Inflammatory macrophage (primary cell): ENCODE results near the gene SULT1A3.
"Not testable (repeated sequence)": the region's sequence is repeated elsewhere in the genome, so short reads cannot be mapped to it uniquely, and the experiment has no call there.

Source experiments
- DNase-seq, 2 donors: peaks; one replicate each; pipeline ENCODE4 v3.0.0-alpha.2; 2020 to 2022
- total RNA-seq, 18 experiments: gene quantifications; one replicate each; lab custom pipeline; 2026; ENCODE audit warnings: mixed read lengths in 6 of 18, inconsistent platforms in 2 of 18; lab: John Stamatoyannopoulos, UW

SULT1A3 gene
- total RNA-seq = 0 to 0.11 (median 0) reads per million in 18 experiments

DNA sequence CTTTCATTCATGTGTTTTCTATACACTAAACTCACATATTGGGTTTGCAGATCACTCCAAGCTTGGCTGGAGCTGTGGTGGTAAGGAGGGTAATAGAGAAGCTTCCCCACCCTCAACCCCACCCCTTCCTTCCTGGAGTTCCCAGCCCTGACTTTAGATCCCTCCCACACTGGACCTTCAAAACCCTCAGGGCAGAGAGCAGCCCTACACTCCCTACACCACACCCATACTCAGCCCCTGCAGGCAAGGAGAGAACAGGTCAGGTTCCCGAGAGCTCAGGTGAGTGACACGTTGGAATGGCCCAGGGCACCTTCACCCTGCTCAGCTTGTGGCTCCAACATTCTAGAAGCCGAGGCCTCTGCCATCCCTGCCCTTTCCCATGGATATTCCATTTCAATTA lies at the start of gene SULT1A3:
SULT1A3 (plus strand) TSS at position 207 of the 400 bp plus-strand sequence. CDS start 1,474 bp downstream, outside the sequence.
- not testable (repeated sequence) for DNase-seq

DNA sequence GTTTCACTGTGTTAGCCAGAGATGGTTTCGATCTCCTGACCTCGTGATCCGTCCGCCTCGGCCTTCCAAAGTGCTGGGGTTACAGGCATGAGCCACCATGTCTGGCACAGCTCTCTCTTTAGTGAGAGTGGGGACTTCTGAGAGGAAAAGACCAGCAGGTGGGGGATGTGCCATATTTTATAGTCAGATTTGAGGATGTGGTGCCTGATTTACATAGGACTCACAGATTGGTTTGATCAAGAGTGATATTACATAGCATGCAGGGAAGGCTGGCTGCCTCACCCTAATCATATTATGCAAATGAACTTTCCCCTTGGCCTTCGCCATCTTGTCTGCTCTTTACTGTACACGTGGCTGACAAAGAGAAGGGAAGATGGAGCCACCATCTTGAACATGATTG lies 48.0 kb upstream of the SULT1A3 start:
- no peak for DNase-seq

DNA sequence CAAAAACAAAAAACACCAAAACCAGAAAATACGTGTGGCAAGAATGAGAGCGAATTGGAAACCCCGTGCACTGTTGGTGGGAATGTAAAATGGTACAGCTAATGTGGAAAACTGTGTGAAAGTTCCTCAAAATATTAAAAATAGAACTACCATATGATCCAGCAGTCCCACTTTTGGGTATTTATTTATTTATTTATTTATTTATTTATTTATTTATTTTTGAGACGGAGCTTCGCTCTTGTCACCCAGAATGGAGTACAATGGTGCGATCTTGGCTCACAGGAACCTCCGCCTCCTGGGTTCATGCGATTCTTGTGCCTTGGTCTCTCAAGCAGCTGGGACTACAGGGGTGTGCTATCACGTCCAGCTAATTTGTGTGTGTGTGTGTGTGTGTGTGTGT lies 46.5 kb upstream of the SULT1A3 start:
- no peak for DNase-seq

DNA sequence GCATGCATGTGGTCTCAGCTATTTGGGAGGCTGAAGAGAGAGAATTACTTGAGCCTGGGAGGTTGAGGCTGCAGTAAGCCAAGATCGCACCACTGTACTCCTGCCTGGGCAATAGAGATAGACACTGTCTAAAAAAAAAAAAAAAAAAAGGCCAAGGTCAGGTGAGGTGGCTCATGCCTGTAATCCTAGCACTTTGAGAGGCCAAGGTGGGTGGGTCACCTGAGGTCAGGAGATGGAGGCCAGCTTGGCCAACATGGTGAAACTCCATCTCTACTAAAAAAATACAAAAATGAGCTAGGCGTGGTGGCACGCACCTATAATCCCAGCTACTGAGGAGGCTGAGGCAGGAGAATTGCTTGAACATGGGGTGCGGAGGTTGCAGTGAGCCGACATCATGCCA lies 43.9 kb upstream of the SULT1A3 start:
- no peak for DNase-seq

DNA sequence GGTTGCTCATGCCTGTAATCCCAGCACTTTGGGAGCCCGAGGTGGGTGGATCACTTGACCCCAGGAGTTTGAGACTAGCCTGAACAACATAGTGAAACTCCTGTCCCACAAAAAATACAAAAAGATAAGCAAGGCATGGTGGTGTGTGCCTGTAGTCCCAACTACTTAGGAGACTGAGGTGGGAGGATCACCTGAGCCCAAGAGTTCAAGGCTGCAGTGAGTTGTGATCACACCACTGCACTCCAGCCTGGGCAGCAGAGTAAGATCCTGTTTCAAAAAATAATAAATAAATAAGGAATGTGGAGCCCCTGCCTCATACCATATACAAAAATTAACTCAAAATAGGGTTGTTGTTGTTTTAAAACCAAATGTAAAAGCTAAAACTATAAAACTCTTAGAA lies 41.8 kb upstream of the SULT1A3 start:
- no peak for DNase-seq

DNA sequence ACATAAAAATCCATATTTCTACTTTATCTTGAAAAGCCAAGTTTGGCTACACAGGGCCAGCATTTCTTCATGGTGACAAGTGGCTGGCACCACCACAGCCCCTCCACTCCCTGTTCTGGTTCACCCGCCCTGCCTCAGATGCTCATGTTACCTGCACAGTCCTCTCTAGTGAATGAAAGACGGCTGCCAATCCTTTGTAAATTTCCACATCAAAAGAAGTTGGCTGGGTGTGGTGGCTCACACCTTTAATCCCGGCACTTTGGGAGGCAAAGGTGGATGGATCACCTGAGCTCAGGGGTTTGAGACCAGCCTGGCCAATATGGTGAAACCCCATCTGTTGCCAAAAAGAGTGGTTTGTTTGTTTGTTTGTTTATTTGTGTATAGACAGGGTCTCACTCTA lies 35.5 kb upstream of the SULT1A3 start:
- no peak for DNase-seq

DNA sequence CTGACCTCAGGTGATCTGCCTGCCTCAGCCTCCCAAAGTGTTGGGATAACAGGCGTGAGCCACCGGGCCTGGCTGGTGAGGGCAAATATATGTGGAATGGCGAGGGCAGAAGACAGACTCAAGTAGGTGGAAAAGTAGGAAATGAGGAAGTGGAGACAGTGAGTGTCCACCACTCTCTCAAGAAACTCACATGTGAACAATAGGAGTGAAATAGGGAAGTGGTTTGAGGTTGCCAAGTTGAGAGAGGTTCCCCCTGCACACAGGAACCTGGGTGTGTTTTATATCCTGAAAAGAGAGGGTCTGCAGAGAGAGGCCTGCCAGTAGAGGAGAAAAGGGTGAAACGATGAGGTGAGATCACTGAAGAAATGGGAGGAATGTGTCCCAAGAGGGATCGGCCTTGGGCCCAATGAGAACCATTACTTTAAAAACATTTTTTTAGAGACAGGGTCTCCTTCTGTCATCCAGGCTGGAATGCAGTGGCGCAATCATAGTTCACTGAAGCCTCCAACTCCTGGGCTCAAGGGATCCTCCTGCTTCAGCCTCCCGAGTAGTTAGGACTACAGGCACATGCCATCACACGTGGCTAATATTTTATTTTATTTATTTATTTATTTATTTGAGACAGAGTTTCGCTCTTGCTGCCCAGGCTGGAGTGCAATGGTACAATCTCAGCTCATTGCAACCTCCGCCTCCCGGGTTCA lies 32.7 kb upstream of the SULT1A3 start:
- DNase-seq = peak; percentile 82 to 88

DNA sequence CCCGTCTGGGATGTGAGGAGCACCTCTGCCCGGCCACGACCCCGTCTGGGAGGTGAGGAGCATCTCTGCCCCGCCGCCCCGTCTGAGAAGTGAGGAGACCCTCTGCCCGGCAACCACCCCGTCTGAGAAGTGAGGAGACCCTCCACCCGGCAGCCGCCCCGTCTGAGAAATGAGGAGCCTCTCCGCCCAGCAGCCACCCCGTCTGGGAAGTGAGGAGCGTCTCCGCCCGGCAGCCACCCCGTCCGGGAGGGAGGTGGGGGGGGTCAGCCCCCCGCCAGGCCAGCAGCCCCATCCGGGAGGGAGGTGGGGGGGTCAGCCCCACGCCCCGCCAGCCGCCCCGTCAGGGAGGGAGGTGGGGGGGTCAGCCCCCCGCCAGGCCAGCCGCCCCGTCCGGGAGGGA lies 30.3 kb upstream of the SULT1A3 start:
- DNase-seq = not testable (repeated sequence)

DNA sequence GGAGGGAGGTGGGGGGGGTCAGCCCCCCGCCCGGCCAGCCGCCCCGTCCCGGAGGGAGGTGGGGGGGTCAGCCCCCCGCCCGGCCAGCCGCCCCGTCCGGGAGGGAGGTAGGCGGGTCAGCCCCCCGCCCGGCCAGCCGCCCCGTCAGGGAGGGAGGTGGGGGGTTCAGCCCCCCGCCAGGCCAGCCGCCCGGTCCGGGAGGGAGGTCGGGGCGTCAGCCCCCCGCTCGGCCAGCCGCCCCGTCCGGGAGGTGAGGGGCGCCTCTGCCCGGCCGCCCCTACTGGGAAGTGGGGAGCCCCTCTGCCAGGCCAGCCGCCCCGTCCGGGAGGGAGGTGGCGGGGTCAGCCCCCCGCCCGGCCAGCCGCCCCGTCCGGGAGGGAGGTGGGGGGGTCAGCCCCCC lies 29.6 kb upstream of the SULT1A3 start:
- not testable (repeated sequence) for DNase-seq

DNA sequence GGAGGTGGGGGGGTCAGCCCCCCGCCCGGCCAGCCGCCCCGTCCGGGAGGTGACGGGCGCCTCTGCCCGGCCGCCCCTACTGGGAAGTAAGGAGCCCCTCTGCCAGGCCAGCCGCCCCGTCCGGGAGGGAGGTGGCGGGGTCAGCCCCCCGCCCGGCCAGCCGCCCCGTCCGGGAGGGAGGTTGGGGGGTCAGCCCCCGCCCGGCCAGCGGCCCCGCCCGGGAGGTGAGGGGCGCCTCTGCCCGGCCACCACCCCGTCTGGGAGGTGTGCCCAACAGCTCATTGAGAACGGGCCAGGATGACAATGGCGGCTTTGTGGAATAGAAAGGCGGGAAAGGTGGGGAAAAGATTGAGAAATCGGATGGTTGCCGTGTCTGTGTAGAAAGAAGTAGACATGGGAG lies 28.9 kb upstream of the SULT1A3 start:
- DNase-seq = not testable (repeated sequence)

DNA sequence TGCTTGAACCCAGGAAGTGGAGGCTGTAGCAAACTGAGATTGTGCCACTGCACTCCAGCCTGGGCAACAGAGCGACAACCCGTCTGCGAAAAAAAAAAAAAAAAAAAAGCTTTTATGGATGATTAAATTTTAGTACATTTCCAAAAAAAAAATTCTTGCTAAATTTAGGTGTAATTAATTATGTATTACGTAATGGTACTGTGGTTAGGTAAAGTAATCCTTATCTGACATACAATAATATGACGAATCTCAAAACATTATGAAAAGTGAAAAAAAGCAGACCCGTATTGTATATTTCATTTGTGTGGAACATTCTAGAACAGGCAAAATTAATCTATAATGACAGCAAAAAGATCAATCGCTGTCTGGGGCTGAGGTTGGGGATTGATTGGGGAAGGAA lies 26.0 kb upstream of the SULT1A3 start:
- no peak for DNase-seq

DNA sequence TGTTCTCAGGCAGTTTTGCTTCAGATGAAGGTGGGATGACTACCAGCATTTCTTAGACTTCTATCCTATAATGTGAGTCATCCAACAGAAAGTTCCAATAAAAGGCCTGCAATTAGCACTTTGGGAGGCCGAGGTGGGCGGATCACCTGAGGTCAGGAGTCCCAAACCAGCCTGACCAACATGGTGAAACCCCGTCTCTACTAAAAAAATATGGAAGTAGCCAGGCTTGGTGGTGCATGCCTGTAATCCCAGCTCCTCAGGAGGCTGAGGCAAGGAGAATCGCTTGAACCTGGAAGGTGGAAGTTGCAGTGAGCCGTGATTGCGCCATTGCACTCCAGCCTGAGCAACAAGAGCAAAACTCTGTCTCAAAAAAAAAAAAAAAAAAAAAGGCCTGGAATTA lies 22.2 kb upstream of the SULT1A3 start:
- DNase-seq = peak; percentile 35 to 59

DNA sequence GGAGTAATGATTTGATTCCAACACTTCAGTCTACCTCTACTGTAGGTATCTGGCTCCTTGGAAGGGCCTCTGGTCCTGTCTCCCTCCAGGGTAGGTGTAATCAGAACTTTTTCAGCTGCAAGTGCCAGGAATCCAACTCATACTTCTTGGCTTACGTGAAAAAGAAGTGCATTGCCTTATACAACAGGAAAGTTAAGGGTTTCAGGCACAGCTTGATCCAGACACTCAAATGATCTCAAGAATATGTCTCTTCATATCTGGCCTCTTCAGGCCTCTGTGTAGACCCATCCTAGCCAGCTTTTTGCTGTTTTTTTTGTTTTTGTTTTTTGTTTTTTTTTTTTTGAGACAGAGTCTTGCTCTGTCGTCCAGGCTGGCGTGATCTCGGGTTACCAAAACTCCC lies 19.9 kb upstream of the SULT1A3 start:
- no peak for DNase-seq

DNA sequence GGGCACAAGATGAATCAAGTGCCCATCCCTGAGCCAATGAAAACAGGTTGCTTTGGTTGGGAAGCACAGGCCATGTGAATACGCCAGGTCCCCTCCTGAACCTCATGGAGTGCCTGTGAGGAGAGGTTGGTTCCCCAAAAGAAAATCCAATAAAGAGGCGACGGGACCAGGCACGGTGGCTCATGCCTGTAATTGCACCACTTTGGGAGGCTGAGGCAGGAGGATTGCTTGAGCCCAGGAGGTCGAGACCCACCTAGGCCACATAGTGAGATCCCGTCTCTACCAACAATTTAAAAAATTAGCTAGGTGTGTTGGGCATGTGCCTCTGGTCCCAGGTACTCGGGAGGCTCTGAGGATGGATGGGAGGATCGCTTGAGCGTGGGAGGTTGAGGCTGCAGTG lies 19.1 kb upstream of the SULT1A3 start:
- no peak for DNase-seq

DNA sequence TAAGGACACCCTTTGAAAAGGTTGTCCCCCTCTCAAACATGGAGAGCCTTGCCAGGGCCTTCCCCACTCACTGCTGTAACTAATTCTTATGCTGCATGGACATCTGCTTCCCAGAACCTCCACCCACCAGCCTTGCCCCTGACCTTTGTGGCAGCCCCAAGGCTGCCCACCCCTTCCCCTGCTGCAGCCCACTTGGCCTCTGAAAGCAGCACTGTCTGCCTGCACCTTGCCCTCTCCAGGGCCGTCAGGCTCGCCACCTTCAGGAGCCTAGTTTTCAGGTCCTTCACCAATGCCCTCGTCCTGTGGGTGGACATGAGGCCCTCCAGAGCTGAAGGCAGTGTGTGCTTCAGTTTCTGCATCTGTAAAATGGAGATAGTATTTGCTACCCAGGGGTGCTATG lies 18.3 kb upstream of the SULT1A3 start:
- DNase-seq = peak in 1 of 2 donors; percentile 26

DNA sequence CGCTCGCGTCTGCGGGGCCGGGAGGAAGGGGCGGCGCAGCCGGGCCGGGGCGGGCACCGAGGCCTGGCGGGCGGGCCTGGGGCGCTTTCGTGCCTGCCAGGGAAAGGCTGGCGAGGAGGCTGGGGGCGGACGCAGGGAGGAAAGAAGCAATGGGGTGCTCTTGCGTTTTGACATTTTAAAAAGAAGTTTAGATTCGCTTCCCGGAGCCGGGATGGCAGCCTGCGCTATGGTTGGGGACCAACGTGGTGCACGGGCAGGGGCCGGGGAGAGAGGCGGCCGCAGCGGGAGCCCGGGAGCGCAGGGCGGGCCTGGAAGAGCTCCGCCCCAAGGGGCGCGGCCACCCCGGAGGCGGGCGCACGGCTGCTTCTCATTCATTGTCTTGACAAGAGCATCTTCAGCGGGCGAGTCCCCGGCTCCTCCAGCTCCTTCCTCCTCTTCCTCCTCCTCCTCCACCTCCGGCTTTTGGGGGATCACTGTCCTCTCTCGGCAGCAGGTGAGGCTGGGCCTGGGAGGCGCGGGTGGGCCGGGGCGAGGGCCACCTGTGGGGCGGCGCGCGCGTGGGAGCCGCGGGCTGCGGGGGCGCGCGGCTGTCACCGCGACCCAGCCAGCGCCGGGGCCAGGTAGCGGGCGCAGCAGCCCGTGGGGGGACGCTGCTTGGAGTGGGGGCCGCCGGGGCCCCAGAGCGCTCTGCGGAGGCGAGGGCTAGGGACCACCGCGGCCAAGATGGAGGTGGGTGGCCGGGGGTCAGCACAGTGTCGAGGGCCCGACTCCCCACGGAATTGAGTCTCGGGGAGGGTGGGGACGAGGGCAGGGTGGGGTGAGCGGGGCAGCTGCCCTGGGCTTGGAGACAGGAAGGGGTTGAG lies 15.6 kb upstream of the SULT1A3 start, which contains the start of gene CORO1A:
CORO1A (plus strand) TSS at position 370 of the 863 bp plus-strand sequence. CDS start 1,608 bp downstream, outside the sequence.
- peak; percentile 73 to 81 for DNase-seq

DNA sequence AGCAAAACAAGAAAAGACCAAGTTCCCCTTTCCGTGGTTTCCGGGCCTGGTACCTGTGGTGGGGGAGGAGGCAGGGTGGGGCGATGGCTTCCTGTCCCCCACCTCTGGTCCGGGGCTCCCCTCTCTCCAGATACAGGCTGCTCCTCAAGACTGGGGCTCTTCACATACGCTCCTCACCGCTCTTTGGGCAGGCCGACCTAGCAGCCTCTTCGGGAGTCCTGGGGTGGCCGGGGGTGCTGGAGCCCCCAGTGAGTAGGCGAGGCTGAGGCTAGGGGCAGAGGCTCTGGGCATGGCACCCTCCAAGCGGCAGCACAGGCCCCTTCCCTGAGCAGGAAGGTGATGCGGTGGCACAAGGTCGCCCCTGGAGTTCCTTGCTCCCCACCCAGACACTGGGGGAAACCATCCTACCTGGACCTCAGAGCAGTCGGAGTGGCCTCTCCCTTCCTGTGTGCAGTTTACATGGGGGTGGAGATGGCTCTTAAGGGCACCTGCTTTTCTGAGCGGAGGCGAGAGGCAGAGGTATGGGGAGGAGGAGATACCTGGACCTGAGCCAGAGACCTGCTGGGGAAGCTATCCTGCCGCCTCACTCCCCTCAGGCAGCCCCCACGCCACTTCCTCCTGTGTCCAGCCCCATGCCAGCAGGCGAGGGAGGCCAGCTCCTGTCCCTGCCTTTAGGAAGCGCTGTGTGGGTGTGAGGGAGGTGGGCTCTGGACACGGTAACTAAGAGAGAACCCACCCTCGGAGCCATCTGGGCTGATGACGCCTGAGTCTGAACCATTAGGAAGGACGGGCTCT lies 14.8 kb upstream of the SULT1A3 start:
- peak; percentile 43 to 49 for DNase-seq

DNA sequence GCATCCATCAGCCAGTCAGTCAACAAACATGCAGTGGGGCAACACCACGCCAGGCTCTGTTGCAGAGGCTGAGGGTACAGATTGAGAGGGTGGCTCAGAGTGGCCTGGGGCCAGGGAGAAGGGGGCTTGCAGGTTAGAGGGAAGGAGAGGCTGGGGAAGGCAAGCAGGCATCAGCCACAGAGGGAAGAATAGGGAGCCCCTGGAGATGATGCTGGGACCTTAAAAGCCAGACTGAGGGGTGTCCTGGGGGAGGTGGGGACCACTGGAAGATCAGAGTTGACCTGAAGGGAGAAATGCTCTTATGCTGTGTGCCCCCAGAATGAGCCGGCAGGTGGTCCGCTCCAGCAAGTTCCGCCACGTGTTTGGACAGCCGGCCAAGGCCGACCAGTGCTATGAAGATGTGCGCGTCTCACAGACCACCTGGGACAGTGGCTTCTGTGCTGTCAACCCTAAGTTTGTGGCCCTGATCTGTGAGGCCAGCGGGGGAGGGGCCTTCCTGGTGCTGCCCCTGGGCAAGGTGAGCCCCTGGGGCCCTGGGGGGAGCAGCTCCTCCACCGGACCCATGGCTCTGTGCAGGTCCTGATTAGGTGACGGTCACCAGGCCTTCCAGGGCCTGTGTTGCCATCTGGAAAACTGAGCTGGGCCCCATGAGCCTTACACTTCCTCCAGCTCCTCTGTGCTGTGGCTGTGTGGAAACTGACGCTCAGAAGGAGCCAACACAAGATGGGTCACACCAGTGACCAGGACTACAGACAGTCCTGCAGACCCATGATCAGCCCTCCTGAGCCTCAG lies 14.0 kb upstream of the SULT1A3 start:
- DNase-seq = peak; percentile 53 to 64

DNA sequence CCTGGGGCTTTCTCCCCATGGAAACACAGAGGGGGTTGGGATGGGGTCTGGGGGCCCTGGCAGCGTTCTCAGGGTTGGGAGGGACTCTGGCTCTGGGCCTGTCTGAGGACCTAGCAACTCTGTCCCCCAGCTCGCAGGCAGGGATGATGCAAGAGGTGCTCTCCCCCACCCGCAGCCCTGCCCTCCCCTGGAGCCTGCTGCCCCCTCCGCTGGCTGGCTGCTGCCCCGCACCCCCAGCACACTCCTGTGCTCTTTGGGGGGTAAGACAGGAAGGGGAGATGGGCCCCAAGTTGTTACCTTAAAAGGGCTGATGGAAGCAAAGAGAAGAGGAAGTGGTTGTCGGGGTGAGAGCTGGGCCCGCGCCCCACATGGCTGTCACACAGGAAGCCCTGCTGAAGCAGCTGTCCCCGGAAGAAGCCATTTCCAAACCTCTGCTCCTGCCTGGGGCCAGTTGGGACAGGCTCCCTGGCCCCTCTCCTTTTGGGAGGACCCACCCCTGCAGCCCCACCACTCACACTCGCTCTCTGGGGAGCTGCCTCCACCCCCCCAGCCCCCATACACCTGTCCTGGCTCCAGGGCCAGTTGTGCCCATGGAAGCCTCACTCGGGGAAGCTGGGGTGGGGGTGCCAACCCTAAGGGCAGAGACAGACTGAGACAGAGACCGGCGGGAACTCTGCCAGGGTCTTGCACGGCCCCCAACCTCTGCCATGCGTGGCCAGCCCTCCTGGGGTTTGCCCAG lies 13.2 kb upstream of the SULT1A3 start:
- DNase-seq = peak; percentile 79 to 80

DNA sequence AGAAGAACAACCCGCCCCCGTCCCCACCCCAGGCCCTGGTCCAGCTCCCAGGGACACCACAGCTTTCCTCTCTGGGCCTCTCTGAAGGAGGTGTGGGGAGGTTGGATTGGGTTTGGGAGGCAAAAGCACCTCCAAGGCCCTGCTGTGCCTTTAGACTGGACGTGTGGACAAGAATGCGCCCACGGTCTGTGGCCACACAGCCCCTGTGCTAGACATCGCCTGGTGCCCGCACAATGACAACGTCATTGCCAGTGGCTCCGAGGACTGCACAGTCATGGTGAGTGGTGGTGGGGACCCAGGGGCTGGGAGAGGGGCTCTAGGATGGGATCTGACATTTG lies 12.6 kb upstream of the SULT1A3 start:
- peak in 1 of 2 donors; percentile 50 for DNase-seq
